NCI-H1105 treated with DMSO at 0.1 percent for 48 hours (cell line): Measurements from ENCODE around the gene NOC4L.

Experiments used
- DNase-seq: peaks from one replicate; lab custom pipeline; 2025; lab: John Stamatoyannopoulos, UW

NOC4L gene

GRCh38 chr12:132182206-132182710 lies 38.0 kb downstream of the NOC4L start:
- no peak for DNase-seq

- DNase-seq = no peak
These were observed 38.6 kb downstream of the NOC4L start for GRCh38 chr12:132182711-132183365.

GRCh38 chr12:132185705-132186104 lies 41.4 kb downstream of the NOC4L start:
- DNase-seq = no peak

GRCh38 chr12:132186208-132186856 lies 42.1 kb downstream of the NOC4L start:
- no peak for DNase-seq

GRCh38 chr12:132186857-132187620 lies 42.8 kb downstream of the NOC4L start:
- no peak for DNase-seq

GRCh38 chr12:132187646-132188450 lies 43.6 kb downstream of the NOC4L start:
- no peak for DNase-seq

- DNase-seq = no peak
These were observed 44.2 kb downstream of the NOC4L start for GRCh38 chr12:132188451-132188901.

- no peak for DNase-seq
These were observed 44.7 kb downstream of the NOC4L start for GRCh38 chr12:132188916-132189325.

- DNase-seq = peak; percentile 77
These were observed 45.2 kb downstream of the NOC4L start for GRCh38 chr12:132189378-132190011.

GRCh38 chr12:132190012-132190755 lies 45.9 kb downstream of the NOC4L start:
- DNase-seq = no peak

GRCh38 chr12:132190834-132191500 lies 46.7 kb downstream of the NOC4L start:
- DNase-seq = no peak

GRCh38 chr12:132191715-132192553 lies 47.7 kb downstream of the NOC4L start:
- no peak for DNase-seq

GRCh38 chr12:132194056-132194455 lies 49.8 kb downstream of the NOC4L start:
- DNase-seq = no peak

- DNase-seq = peak; percentile 49
These were observed 50.3 kb downstream of the NOC4L start for GRCh38 chr12:132194556-132194955.

GRCh38 chr12:132195242-132195641 lies 51.0 kb downstream of the NOC4L start:
- DNase-seq = peak; percentile 27

GRCh38 chr12:132196038-132196872 lies 52.0 kb downstream of the NOC4L start:
- no peak for DNase-seq

GRCh38 chr12:132196873-132197390 lies 52.7 kb downstream of the NOC4L start:
- no peak for DNase-seq
